Cardiac septum (tissue), 1 donor: ENCODE data around the gene COL20A1. TPM values are rescaled to one million over a fixed set of nuclear protein-coding genes. Genes with fewer than 3 reads are reported as not detected.

ENCODE experiments used
- DNase-seq: peaks from one replicate; pipeline ENCODE4 v3.0.0-alpha.2; 2020; ENCODE audit warnings: low spot score
- intact Hi-C: fragments of 100-400 bp; cut with DNase I; formaldehyde crosslinking; loops from one replicate; pipeline ENCODE4 v1.14.0; 2022
- total RNA-seq: library from RNA; stranded (reverse); fragmentation: NEBNext Ultra II Directional; extraction: Animal tissue kit (Norgen Biotek cat#: 25700); gene quantifications from one replicate; pipeline ENCODE4 v1.2.1, GENCODE V29; 2021
- donor health status: DM: no; HTN: no; CAD: no.

Gene COL20A1
- total RNA-seq, 1 donor from 2014 or later: 0.22 TPM

GRCh38 chr20:63287697-63288580 is 5.0 kb upstream of the COL20A1 start:
- intact Hi-C loops: no loop called here
- DNase-seq: no peak

GRCh38 chr20:63288581-63289251 is 4.3 kb upstream of the COL20A1 start:
- DNase-seq: no peak
- intact Hi-C loops: no loop called here

- intact Hi-C loops: no loop called here
- no peak for DNase-seq
These were observed 3.5 kb upstream of the COL20A1 start for GRCh38 chr20:63289311-63290135.

- no peak for DNase-seq
- intact Hi-C loops: no loop called here
These were observed 2.8 kb upstream of the COL20A1 start for GRCh38 chr20:63290136-63290676.

- intact Hi-C loops: no loop called here
- DNase-seq: no peak
These were observed 2.1 kb upstream of the COL20A1 start for GRCh38 chr20:63290677-63291472.

- intact Hi-C loops: no loop called here
- no peak for DNase-seq
These were observed 1.2 kb upstream of the COL20A1 start for GRCh38 chr20:63291811-63292210.

- no peak for DNase-seq
- intact Hi-C loops: no loop called here
These were observed 689 bp upstream of the COL20A1 start for GRCh38 chr20:63292292-63292701.

GRCh38 chr20:63293456-63293855 is 470 bp downstream of the COL20A1 start:
- intact Hi-C loops: no loop called here

GRCh38 chr20:63293871-63294535 is 1.0 kb downstream of the COL20A1 start:
- intact Hi-C loops: no loop called here
- DNase-seq: no peak

More at GRCh38 chr20:63293456-63293855, 470 bp downstream of the COL20A1 start:
- no peak for DNase-seq

GRCh38 chr20:63294536-63294900 is 1.5 kb downstream of the COL20A1 start:
- intact Hi-C loops: no loop called here
- no peak for DNase-seq

- DNase-seq: no peak
- intact Hi-C loops: no loop called here
These were observed 2.0 kb downstream of the COL20A1 start for GRCh38 chr20:63295018-63295417.

- DNase-seq: no peak
- intact Hi-C loops: no loop called here
These were observed 2.4 kb downstream of the COL20A1 start for GRCh38 chr20:63295422-63295821.

GRCh38 chr20:63295846-63296245 is 2.9 kb downstream of the COL20A1 start:
- intact Hi-C loops: no loop called here

GRCh38 chr20:63296531-63297299 is 3.7 kb downstream of the COL20A1 start:
- no peak for DNase-seq

More at GRCh38 chr20:63295846-63296245, 2.9 kb downstream of the COL20A1 start:
- no peak for DNase-seq

GRCh38 chr20:63297371-63297781 is 4.4 kb downstream of the COL20A1 start:
- no peak for DNase-seq
- intact Hi-C loops: no loop called here

More at GRCh38 chr20:63296531-63297299, 3.7 kb downstream of the COL20A1 start:
- intact Hi-C loops: no loop called here

- DNase-seq: no peak
- intact Hi-C loops: no loop called here
These were observed 5.0 kb downstream of the COL20A1 start for GRCh38 chr20:63297796-63298572.

- intact Hi-C loops: no loop called here
- no peak for DNase-seq
These were observed 5.8 kb downstream of the COL20A1 start for GRCh38 chr20:63298731-63299312.
